IMR-90 (cell line): ENCODE results near the gene LAPTM5.

Experiments used
- CEBPB ChIP-seq: IDR thresholded peaks from 2 replicates; pipeline ENCODE4 v1.6.1; 2012; ENCODE audit warnings: low read depth, low read length, improper control_type of control experiment
- FOS ChIP-seq: fragments of 150-350 bp; IDR thresholded peaks from 2 replicates; pipeline ENCODE4 v1.6.1; 2016; ENCODE audit warnings: low read depth, low read length
- MAFK ChIP-seq: IDR thresholded peaks from 2 replicates; pipeline ENCODE4 v1.6.1; 2012; ENCODE audit warnings: low read depth, low read length, improper control_type of control experiment
- MAZ ChIP-seq: IDR thresholded peaks from 2 replicates; pipeline ENCODE4 v1.6.1; 2012; ENCODE audit warnings: low read depth, mild to moderate bottlenecking, low read length, improper control_type of control experiment, moderate library complexity, borderline replicate concordance
- NFE2L2 ChIP-seq: fragments of 150-350 bp; IDR thresholded peaks from 2 replicates; pipeline ENCODE4 v1.6.1; 2016; ENCODE audit warnings: low read depth, mild to moderate bottlenecking, low read length
- POLR2A ChIP-seq: IDR thresholded peaks from 2 replicates; pipeline ENCODE4 v1.6.1; 2012; ENCODE audit warnings: mild to moderate bottlenecking, low read depth, low read length
- RAD21 ChIP-seq: IDR thresholded peaks from 2 replicates; pipeline ENCODE4 v1.6.1; 2012; ENCODE audit warnings: low read length, improper control_type of control experiment
- RCOR1 ChIP-seq: IDR thresholded peaks from 2 replicates; pipeline ENCODE4 v1.6.1; 2012; ENCODE audit warnings: mild to moderate bottlenecking, low read length, improper control_type of control experiment; ENCODE audit not compliant: insufficient replicate concordance
- RFX5 ChIP-seq: IDR thresholded peaks from 2 replicates; pipeline ENCODE4 v1.8.0; 2012; ENCODE audit warnings: low read depth, mild to moderate bottlenecking, low read length, moderate library complexity
- SMC3 ChIP-seq: fragments of 150-350 bp; IDR thresholded peaks from 2 replicates; pipeline ENCODE4 v1.6.1; 2016; ENCODE audit warnings: low read depth, mild to moderate bottlenecking, antibody characterized with exemption, low read length, moderate library complexity
- TF ChIP-seq, protein P1 (sequence below): conservative IDR thresholded peaks from 2 replicates; pipeline ENCODE4 v1.5.1; 2012; ENCODE audit warnings: mild to moderate bottlenecking, low read depth, low read length, improper control_type of control experiment
- TF ChIP-seq, protein P2 (sequence below): fragments of 150-350 bp; IDR thresholded peaks from 2 replicates; pipeline ENCODE4 v1.6.1; 2016; ENCODE audit warnings: low read depth, mild to moderate bottlenecking, low read length, moderate library complexity, borderline replicate concordance
- TF ChIP-seq, protein P3 (sequence below): fragments of 150-350 bp; IDR thresholded peaks from 2 replicates; pipeline ENCODE4 v1.6.1; 2017; ENCODE audit warnings: mild to moderate bottlenecking, antibody characterized with exemption, low read length, low read depth

DNA sequence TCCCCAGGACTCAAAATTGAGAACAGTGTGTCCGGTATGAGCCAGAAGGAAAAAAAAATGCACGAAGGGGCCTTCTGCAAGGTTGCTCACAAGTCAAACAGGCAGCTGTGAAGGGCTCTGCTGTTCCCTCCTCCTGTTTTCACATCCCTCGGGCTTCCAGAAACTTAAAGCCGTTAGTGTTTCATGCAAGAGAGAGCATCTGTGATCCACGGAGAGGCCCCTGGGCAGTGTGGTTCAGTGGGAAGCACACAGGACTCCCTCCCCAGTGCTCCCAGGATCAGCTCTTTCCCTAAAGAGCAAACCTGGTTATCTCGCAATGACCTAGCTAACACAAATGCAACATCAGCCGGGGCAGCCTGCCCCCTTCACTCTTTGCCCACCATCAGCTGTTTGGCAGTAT is 31.3 kb downstream of the LAPTM5 start:
- TF ChIP-seq POLR2A (no peak), MAZ (no peak), RAD21 (no peak), RFX5 (no peak), MAFK (no peak), SMC3 (no peak), NFE2L2 (no peak), RCOR1 (no peak), CEBPB (no peak), FOS (no peak)
- TF ChIP-seq, protein P1, sequence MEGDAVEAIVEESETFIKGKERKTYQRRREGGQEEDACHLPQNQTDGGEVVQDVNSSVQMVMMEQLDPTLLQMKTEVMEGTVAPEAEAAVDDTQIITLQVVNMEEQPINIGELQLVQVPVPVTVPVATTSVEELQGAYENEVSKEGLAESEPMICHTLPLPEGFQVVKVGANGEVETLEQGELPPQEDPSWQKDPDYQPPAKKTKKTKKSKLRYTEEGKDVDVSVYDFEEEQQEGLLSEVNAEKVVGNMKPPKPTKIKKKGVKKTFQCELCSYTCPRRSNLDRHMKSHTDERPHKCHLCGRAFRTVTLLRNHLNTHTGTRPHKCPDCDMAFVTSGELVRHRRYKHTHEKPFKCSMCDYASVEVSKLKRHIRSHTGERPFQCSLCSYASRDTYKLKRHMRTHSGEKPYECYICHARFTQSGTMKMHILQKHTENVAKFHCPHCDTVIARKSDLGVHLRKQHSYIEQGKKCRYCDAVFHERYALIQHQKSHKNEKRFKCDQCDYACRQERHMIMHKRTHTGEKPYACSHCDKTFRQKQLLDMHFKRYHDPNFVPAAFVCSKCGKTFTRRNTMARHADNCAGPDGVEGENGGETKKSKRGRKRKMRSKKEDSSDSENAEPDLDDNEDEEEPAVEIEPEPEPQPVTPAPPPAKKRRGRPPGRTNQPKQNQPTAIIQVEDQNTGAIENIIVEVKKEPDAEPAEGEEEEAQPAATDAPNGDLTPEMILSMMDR, result no peak
- TF ChIP-seq, protein P2, sequence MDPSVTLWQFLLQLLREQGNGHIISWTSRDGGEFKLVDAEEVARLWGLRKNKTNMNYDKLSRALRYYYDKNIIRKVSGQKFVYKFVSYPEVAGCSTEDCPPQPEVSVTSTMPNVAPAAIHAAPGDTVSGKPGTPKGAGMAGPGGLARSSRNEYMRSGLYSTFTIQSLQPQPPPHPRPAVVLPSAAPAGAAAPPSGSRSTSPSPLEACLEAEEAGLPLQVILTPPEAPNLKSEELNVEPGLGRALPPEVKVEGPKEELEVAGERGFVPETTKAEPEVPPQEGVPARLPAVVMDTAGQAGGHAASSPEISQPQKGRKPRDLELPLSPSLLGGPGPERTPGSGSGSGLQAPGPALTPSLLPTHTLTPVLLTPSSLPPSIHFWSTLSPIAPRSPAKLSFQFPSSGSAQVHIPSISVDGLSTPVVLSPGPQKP, result no peak
- TF ChIP-seq, protein P3, sequence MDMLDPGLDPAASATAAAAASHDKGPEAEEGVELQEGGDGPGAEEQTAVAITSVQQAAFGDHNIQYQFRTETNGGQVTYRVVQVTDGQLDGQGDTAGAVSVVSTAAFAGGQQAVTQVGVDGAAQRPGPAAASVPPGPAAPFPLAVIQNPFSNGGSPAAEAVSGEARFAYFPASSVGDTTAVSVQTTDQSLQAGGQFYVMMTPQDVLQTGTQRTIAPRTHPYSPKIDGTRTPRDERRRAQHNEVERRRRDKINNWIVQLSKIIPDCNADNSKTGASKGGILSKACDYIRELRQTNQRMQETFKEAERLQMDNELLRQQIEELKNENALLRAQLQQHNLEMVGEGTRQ, result no peak
